ENCODE results near the gene NECAB3. TPM values are rescaled to one million over a fixed set of nuclear protein-coding genes. Genes with fewer than 3 reads are reported as not detected.
A peak's percentile ranks its signal among the peaks of the same experiment; 100 is the strongest.

The NECAB3 gene
- total and polyA plus RNA-seq, 2 of the 13 experiments (the other 11 are each of a cell fraction or from before 2014, with no cell fraction given): 61.5 to 65.5 TPM

DNA sequence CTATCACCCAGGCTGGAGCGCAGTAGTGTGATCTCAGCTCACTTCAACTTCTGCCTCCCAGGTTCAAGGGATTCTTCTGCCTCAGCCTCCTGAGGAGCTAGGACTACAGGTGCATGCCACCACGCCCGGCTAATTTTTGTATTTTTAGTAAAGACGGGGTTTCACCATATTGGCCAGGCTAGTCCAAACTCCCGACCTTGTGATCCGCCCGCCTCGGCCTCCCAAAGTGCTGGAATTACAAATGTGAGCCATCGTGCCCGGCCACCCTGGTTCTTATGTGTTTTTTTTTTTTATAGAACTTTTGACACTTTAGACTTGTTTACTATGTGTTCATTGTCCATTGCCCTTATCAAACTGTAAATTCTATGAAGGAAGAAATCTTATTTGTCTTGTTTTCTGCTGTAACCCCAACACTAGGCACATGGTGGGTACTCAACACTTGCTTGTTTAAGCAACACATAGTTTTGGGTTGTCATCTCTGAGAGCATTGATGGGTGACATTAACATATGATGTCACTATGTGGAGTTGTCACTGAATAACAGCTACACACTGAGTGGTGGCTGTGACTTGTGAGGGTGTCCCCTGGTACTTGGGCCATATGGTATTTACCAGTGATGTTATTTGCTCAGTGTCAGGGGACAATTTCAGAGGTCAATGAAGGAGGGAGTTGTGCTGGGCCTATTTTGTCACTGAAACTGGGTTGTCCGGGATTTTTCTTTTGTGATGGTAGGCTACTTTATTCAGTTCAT is 47.3 kb upstream of the NECAB3 start (continued):
- TF ChIP-seq, protein P1, sequence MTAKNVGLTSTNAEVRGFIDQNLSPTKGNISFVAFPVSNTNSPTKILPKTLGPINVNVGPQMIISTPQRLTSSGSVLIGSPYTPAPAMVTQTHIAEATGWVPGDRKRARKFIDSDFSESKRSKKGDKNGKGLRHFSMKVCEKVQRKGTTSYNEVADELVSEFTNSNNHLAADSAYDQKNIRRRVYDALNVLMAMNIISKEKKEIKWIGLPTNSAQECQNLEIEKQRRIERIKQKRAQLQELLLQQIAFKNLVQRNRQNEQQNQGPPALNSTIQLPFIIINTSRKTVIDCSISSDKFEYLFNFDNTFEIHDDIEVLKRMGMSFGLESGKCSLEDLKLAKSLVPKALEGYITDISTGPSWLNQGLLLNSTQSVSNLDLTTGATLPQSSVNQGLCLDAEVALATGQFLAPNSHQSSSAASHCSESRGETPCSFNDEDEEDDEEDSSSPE (CRISPR knock-in tag; IDR thresholded peaks at IDR 0.05): no peak
- TF ChIP-seq FOXA3 (CRISPR knock-in tag; IDR thresholded peaks at IDR 0.05) (peak; percentile 47), ZNF124 (CRISPR knock-in tag; IDR thresholded peaks at IDR 0.05) (no peak), ZSCAN9 (CRISPR knock-in tag; IDR thresholded peaks at IDR 0.05; ENCODE audit: borderline replicate concordance) (no peak), AGO2 (optimal IDR thresholded peaks at IDR 0.05; ENCODE audit: low read depth, low read length) (no peak), MBNL3 (CRISPR knock-in tag; conservative IDR thresholded peaks at IDR 0.05) (no peak), PCBP1 (IDR thresholded peaks at IDR 0.05; ENCODE audit: borderline replicate concordance, low read depth, low read length) (no peak), ZNF891 (CRISPR knock-in tag; IDR thresholded peaks at IDR 0.05) (no peak), RBM22 (optimal IDR thresholded peaks at IDR 0.05; ENCODE audit: low read length) (no peak), ZNF556 (CRISPR knock-in tag; IDR thresholded peaks at IDR 0.05; ENCODE audit: borderline replicate concordance) (no peak), CHD4 (IDR thresholded peaks at IDR 0.05; ENCODE audit: borderline replicate concordance, low read length) (no peak; the same call in 1 of the 2 replicates), REL (CRISPR knock-in tag; conservative IDR thresholded peaks at IDR 0.05) (no peak), SSRP1 (CRISPR knock-in tag; IDR thresholded peaks at IDR 0.05) (no peak), PLRG1 (conservative IDR thresholded peaks at IDR 0.05) (no peak), ZNF329 (CRISPR knock-in tag; IDR thresholded peaks at IDR 0.05; ENCODE audit: low read depth) (no peak), REXO4 (CRISPR knock-in tag; IDR thresholded peaks at IDR 0.05; ENCODE audit: borderline replicate concordance) (no peak), TEAD2 (CRISPR knock-in tag; IDR thresholded peaks at IDR 0.05) (no peak), ZNF234 (CRISPR knock-in tag; conservative IDR thresholded peaks at IDR 0.05) (no peak), IKZF4 (CRISPR knock-in tag; IDR thresholded peaks at IDR 0.05; ENCODE audit: borderline replicate concordance, low read depth, not compliant biosample characterization) (no peak), MYNN (CRISPR knock-in tag; IDR thresholded peaks at IDR 0.05; ENCODE audit: low read depth) (no peak), NFATC3 (CRISPR knock-in tag; IDR thresholded peaks at IDR 0.05) (no peak), ZFP90 (CRISPR knock-in tag; IDR thresholded peaks at IDR 0.05; ENCODE audit: borderline replicate concordance) (no peak), RELA (CRISPR knock-in tag; IDR thresholded peaks at IDR 0.05) (no peak), ZNF749 (CRISPR knock-in tag; IDR thresholded peaks at IDR 0.05; ENCODE audit: borderline replicate concordance) (no peak)
- TF ChIP-seq, protein P2, sequence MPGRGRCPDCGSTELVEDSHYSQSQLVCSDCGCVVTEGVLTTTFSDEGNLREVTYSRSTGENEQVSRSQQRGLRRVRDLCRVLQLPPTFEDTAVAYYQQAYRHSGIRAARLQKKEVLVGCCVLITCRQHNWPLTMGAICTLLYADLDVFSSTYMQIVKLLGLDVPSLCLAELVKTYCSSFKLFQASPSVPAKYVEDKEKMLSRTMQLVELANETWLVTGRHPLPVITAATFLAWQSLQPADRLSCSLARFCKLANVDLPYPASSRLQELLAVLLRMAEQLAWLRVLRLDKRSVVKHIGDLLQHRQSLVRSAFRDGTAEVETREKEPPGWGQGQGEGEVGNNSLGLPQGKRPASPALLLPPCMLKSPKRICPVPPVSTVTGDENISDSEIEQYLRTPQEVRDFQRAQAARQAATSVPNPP (CRISPR knock-in tag; IDR thresholded peaks at IDR 0.05): no peak
- TF ChIP-seq, protein P3, sequence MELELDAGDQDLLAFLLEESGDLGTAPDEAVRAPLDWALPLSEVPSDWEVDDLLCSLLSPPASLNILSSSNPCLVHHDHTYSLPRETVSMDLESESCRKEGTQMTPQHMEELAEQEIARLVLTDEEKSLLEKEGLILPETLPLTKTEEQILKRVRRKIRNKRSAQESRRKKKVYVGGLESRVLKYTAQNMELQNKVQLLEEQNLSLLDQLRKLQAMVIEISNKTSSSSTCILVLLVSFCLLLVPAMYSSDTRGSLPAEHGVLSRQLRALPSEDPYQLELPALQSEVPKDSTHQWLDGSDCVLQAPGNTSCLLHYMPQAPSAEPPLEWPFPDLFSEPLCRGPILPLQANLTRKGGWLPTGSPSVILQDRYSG (CRISPR knock-in tag; IDR thresholded peaks at IDR 0.05): no peak
- TF ChIP-seq, protein P4, sequence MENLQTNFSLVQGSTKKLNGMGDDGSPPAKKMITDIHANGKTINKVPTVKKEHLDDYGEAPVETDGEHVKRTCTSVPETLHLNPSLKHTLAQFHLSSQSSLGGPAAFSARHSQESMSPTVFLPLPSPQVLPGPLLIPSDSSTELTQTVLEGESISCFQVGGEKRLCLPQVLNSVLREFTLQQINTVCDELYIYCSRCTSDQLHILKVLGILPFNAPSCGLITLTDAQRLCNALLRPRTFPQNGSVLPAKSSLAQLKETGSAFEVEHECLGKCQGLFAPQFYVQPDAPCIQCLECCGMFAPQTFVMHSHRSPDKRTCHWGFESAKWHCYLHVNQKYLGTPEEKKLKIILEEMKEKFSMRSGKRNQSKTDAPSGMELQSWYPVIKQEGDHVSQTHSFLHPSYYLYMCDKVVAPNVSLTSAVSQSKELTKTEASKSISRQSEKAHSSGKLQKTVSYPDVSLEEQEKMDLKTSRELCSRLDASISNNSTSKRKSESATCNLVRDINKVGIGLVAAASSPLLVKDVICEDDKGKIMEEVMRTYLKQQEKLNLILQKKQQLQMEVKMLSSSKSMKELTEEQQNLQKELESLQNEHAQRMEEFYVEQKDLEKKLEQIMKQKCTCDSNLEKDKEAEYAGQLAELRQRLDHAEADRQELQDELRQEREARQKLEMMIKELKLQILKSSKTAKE (CRISPR knock-in tag; IDR thresholded peaks at IDR 0.05; ENCODE audit: borderline replicate concordance): no peak
